Measurements from ENCODE around the gene LGALS3BP. TPM values are rescaled to one million over a fixed set of nuclear protein-coding genes. Genes with fewer than 3 reads are reported as not detected.

The LGALS3BP gene
- total RNA-seq: 100 to 1,000 TPM; 183 to 479 TPM
- polyA plus RNA-seq: 100 to 1,000 TPM; 229 to 261 TPM
- long read RNA-seq, donor 1, transcript LGALS3BP-202 (5 exons, 936 nt): minor isoform, 10 of 79 reads
- long read RNA-seq, donor 1, transcript LGALS3BP-201 (6 exons, 2,405 nt): major isoform, 68 of 79 reads
- long read RNA-seq, donor 1, partial matches to known transcripts: 0 of 79 reads
- long read RNA-seq, donor 1, other reads (novel, unspliced or antisense): 0 of 79 reads
- long read RNA-seq, donor 2, transcript LGALS3BP-201 (6 exons, 2,405 nt): major isoform, 24 of 30 reads
- long read RNA-seq, donor 2, partial matches to known transcripts: 0 of 30 reads
- long read RNA-seq, donor 2, other reads (novel, unspliced or antisense): 0 of 30 reads
- long read RNA-seq, donor 3, transcript LGALS3BP-201 (6 exons, 2,405 nt): major isoform, 42 of 48 reads
- long read RNA-seq, donor 3, transcript LGALS3BP-202 (5 exons, 936 nt): minor isoform, 5 of 48 reads
- long read RNA-seq, donor 3, partial matches to known transcripts: 0 of 48 reads
- long read RNA-seq, donor 3, other reads (novel, unspliced or antisense): 0 of 48 reads
- long read RNA-seq, donor 4, transcript LGALS3BP-201 (6 exons, 2,405 nt): major isoform, 14 of 16 reads
- long read RNA-seq, donor 4, partial matches to known transcripts: 0 of 16 reads
- long read RNA-seq, donor 4, other reads (novel, unspliced or antisense): 0 of 16 reads
- long read RNA-seq, donor 5, transcript LGALS3BP-201 (6 exons, 2,405 nt): major isoform, 82 of 89 reads
- long read RNA-seq, donor 5, partial matches to known transcripts: 0 of 89 reads
- long read RNA-seq, donor 5, other reads (novel, unspliced or antisense): 0 of 89 reads

- no peak for TF ChIP-seq CTCF (IDR thresholded peaks at IDR 0.05; ENCODE audit: control extremely low read depth, extremely low read depth)
- H3K36me3 ChIP-seq (ENCODE audit: control insufficient read depth in 4 of 4, insufficient read depth in 4 of 4, low read length in 4 of 4): peaks cover 0 to 1% (median 0%) of the 10 kb centered on the region in 4 donors
- H3K27me3 ChIP-seq (ENCODE audit: control insufficient read depth in 3 of 3, insufficient read depth in 3 of 3, low read length in 2 of 3): no peaks in the 10 kb centered on the region
- peak within 1 kb of the TSS; percentile 34 for H3K4me3 ChIP-seq
- H3K4me1 ChIP-seq (ENCODE audit: control insufficient read depth in 5 of 5, insufficient read depth in 5 of 5, low read length in 5 of 5): peaks cover 9 to 47% (median 17%) of the 10 kb centered on the region in 5 donors
- ATAC-seq (ENCODE audit: insufficient read depth, low FRiP score) (peak; percentile 78), DNase-seq (peak; percentile 85 to 91 (median 87))
- H3K9me3 ChIP-seq (ENCODE audit: control insufficient read depth in 4 of 4, insufficient read depth in 3 of 4, low read length in 3 of 4): no peaks in the 10 kb centered on the region
- 51 to 68% methylated on average over 16 of the region's 16 CpGs for WGBS, 2 donors
- peak within 1 kb of the TSS; percentile 17 to 49 for H3K9ac ChIP-seq (ENCODE audit: insufficient read depth in 1 of 2, low read length in 2 of 2)
- H3K27ac ChIP-seq (ENCODE audit: low read depth in 1 of 2, low read length in 1 of 2): peak within 1 kb of the TSS; percentile 78 to 83
Observed at GRCh38 chr17:78979780-78980623, at the start of gene LGALS3BP. TSS of gene LGALS3BP (minus strand) at chr17:78979923. CDS start at chr17:78977191, 2,732 bp downstream.

- Histone ChIP-seq H3K36me3 (ENCODE audit: control insufficient read depth in 4 of 4, insufficient read depth in 4 of 4, low read length in 4 of 4) (no peaks in the 10 kb centered on the region), H3K4me1 (ENCODE audit: control insufficient read depth in 5 of 5, insufficient read depth in 5 of 5, low read length in 5 of 5) (peaks cover 4 to 30% (median 10%) of the 10 kb centered on the region in 5 donors), H3K4me3 (no peak overlapping the region), H3K9ac (ENCODE audit: insufficient read depth in 1 of 2, low read length in 2 of 2) (no peak overlapping the region), H3K27me3 (ENCODE audit: control insufficient read depth in 3 of 3, insufficient read depth in 3 of 3, low read length in 2 of 3) (peaks cover 0 to 44% (median 9%) of the 10 kb centered on the region in 3 donors), H3K27ac (ENCODE audit: low read depth in 1 of 2, low read length in 1 of 2) (no peak overlapping the region), H3K9me3 (ENCODE audit: control insufficient read depth in 4 of 4, insufficient read depth in 3 of 4, low read length in 3 of 4) (peaks cover 0 to 2% (median 0%) of the 10 kb centered on the region in 4 donors)
- no peak for DNase-seq
- ATAC-seq (ENCODE audit: insufficient read depth, low FRiP score): no peak
- 82 to 83% methylated on average over 17 of the region's 17 CpGs for WGBS, 2 donors
- no peak for TF ChIP-seq CTCF (IDR thresholded peaks at IDR 0.05; ENCODE audit: control extremely low read depth, extremely low read depth)
Observed at GRCh38 chr17:79028496-79029326, 49.0 kb upstream of the LGALS3BP start.

GRCh38 chr17:79027925-79028491 lies 48.3 kb upstream of the LGALS3BP start:
- Histone ChIP-seq H3K27ac (ENCODE audit: low read depth in 1 of 2, low read length in 1 of 2) (peak overlapping the region; percentile 7 to 76), H3K4me3 (no peak overlapping the region), H3K4me1 (ENCODE audit: control insufficient read depth in 5 of 5, insufficient read depth in 5 of 5, low read length in 5 of 5) (peaks cover 4 to 35% (median 11%) of the 10 kb centered on the region in 5 donors), H3K36me3 (ENCODE audit: control insufficient read depth in 4 of 4, insufficient read depth in 4 of 4, low read length in 4 of 4) (no peaks in the 10 kb centered on the region), H3K9ac (ENCODE audit: insufficient read depth in 1 of 2, low read length in 2 of 2) (no peak overlapping the region), H3K27me3 (ENCODE audit: control insufficient read depth in 3 of 3, insufficient read depth in 3 of 3, low read length in 2 of 3) (peaks cover 0 to 47% (median 9%) of the 10 kb centered on the region in 3 donors), H3K9me3 (ENCODE audit: control insufficient read depth in 4 of 4, insufficient read depth in 3 of 4, low read length in 3 of 4) (peaks cover 0 to 2% (median 0%) of the 10 kb centered on the region in 4 donors)
- TF ChIP-seq CTCF (IDR thresholded peaks at IDR 0.05; ENCODE audit: control extremely low read depth, extremely low read depth): no peak
- DNase-seq (no peak), ATAC-seq (ENCODE audit: insufficient read depth, low FRiP score) (no peak)
- WGBS, 2 donors: 34 to 51% methylated on average over 16 of the region's 16 CpGs
